NCI-H187 treated with DMSO at 0.1 percent for 48 hours (cell line): ENCODE data around the gene PALD1.

Source experiments
- DNase-seq: peaks from one replicate; lab custom pipeline; 2025; lab: John Stamatoyannopoulos, UW

The PALD1 gene

DNA sequence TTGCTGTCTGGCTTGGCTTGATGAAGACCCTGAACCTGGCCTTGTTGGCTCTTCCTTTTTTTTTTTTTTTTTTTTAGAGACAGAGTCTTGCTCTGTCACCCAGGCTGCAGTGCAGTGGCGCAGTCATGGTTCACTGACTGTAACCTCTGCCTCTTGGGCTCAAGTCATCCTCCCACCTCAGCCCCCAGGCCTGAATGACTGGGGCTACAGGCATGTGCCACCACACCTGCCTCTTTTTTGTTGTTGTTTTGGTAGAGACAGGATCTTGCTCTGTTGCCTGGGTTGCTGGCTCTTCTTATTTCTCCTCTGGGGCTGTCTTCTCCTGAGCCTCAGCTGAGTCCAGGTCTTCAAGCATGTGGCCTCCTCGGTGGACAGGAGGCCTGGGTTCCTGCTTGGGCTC, 79.3 kb downstream of the PALD1 start:
- DNase-seq = no peak

DNA sequence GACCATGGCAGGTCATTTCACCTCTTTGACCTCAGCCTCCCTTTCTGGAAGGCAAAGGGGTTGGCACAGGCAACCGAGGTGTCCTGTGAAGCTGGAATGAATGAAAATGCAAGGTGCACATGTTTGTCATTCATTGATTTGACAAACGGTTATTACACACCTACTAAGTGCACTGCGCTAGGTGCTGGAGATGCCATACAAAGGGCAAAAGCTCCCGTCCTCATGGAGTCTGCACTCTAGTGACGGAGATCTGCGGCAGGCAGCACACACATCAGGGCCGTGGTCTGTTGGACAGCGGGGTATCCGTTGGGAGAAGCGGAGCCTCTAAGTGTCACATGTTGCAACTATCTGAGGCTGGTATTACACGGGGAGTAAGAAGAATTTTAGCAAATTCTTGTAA, 79.7 kb downstream of the PALD1 start:
- DNase-seq = no peak

DNA sequence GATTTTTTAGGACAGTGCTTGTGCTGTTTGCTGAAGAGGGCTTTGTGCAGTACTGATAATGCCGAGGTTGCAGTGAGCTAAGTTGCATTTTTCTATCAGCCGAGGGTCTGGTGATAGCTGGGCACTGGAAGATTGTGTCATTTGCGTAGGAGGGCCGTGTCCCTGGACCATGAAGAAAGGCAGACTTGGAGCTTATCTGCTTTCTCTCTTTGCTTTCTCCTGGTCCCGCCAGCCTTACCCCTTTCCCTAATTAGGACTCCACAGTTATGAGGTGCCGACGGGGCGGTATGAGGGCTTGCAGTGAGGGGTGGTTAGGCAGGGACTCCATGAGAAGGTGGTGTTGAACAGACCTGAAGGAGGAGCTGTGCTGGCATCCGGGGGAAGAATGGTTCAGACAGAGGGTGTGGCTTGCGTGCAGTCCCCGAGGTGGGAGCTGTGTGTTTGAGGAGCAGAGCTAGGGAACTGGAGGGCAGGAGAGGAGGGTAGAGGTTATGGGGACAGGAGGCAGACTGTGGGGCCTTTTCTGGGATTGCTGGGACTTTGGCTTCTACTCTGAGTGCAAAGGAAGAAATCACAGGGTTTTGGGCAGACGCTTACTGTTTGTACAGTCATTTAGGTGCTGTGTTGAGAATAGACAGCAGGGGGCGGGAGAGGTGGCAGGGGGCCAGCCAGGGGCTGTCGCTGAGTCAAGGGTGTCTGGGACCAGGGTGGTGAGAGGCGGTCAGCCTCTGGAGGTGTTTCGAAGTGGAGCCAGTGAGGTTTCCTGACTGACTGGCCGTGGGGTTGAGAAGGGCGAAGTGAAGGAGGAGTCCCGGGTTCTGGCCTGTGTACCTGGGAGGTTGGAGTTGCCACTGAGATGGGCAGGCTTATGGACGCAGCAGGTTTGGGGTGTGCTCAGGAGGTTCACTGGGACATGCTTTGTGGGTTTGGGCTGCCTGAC, 80.6 kb downstream of the PALD1 start:
- DNase-seq = no peak

DNA sequence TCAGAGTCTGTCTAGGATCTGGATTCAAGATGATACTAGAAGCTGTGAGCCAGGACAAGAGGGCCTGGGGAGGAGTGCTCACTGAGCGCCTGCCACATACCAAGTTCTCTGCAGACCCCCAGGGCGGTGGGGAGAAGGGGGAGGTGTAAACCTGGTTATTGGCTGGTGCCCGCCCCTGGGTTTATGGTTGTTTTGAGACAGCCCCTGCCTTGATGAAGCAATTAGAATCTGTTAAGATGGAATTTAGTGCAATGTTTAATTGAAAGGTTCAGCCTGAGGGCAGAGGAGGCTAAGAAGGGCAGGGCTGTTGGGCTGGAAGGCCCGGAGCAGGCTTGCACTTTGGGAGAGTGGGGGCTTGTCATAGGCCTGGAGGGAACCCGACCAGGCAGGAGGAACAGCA, 81.3 kb downstream of the PALD1 start:
- DNase-seq = no peak

DNA sequence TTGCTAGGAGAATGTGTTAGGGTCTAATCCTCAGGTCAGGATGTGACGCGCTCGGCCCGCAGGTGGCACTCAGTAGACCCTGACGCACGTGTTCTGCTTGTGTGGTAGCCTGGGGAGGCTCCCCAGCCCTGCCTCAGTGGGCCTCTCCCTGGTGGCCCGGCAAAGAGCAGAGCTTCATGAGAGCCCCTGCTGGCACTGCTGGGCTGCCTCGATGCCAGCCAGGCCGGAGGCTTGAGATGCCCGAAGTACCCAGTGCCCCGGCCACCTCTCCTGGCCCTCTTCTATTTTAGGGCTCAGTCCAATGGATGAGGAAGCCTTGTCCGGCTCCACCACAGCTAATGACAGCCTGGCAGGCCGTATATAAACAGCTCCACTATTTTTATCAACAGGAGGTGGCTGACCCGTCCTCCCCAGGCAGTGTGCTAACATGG, 82.0 kb downstream of the PALD1 start:
- no peak for DNase-seq

DNA sequence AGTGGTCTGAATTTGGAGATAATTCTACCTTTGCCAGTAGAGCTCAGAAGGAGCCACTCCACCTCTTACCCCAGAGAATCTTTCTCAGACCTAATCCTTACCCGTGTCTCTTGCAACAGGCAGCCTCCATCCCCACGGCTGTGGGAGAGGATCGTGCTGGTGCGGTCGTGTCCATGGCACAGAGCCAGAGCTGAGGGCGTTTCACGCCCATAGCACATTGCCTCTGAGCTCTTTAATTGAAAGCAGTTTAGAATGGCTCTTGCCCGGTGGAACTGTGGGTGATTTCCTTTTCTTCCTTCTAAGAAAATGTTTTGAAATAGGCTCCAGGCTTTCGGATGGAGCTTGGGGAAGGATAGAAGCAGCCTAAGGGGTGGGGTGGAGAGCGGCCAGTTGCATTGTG, 82.5 kb downstream of the PALD1 start:
- no peak for DNase-seq

DNA sequence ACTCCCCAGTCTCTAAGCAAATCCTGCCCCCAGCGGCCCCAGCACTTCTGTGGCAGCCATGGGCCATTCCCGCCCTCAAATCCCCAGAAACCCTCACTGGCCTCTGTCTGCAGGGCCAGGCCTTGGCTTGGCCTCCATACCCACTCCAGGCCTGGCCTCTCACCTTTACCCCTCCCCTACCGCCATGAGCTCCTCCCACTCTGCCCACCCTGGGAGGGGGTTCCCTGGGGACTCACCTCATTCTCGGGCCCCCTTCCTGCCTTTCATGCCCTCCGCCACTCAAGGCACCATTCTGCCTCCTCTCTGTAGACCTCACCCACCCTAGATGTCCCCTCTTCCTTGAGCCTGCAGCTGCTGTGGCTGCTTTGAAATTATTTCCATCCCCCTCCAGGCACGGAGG, 83.0 kb downstream of the PALD1 start:
- no peak for DNase-seq

DNA sequence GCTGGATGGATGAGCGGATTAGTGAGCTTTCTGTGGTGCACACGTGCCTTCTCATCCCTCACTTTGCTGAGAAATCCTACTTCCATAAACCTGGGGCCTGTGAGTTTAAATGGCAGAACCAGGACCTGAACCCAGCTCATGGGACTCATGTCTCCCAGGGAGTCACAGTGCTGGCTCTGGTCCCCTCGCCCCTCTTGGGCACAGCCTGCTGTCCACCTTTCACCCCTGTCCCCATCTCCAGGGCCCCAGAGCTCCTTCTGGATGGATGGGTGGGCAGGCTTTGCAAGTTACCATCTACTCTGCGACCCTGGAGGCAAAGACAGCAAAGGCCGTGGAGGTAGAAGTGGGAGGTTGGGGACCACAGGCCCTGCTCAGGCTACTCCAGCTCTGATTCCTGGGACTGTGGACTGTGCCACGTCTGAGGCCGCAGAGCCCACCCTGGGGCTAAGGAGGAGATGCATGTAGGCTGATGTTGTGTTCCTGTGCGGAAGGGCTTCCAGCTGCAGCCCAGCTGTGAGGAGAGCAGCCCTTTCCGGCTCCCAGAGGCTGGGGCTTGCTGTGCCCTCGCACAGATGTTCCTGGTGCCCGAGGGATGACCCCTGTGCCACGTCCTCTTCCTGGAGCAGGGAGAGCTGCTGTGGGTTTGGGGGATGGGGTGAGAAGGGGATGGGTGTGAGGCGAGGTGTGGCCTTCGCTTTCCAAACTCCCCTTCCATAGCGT, 83.6 kb downstream of the PALD1 start:
- no peak for DNase-seq

DNA sequence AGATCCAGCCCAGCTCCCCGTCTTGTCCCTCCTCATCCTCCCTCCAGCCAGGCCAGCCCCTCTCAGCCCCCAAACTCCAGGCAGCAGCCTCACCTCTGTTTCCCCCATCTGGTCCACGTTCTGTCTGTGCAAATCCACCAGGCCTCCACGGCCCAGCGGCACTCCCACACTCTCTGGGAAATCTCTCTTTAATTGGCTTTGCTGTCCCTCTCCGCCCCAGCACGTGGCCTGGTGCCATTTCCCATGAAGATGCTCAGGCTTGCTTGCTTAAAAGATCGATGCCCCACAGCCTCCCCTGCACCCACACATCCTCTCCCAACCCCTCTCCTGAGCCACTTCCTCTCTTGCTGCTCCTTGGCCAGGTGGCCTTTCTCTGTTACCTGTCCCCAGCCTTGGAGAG, 84.7 kb downstream of the PALD1 start:
- DNase-seq = no peak

DNA sequence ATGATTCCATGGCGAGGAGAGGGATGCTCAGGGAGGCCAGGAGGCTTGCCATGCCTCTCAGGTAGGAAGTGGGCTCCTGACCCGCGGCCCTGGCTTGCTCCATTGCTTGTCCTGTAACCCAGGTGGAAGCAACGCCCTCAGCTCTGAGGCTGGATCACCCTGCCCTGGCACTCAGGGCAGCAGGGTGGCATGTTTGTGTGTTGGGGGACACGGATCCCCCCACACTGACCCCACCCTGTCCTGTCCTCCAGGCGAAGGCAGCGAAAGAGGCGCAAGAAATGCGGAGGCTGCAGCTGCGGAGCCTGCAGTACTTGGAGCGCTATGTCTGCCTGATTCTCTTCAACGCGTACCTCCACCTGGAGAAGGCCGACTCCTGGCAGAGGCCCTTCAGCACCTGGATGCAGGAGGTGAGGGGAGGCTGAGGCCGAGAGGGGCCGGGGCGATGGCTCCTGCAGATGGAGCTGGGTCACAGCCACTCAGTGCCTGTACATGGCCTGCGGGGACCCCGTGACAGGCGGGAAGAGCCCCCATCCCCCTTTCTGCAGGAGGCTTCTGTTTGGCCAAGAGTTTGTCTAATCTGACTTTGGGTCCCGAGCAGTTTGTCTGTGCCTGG, 85.7 kb downstream of the PALD1 start:
- DNase-seq = no peak

DNA sequence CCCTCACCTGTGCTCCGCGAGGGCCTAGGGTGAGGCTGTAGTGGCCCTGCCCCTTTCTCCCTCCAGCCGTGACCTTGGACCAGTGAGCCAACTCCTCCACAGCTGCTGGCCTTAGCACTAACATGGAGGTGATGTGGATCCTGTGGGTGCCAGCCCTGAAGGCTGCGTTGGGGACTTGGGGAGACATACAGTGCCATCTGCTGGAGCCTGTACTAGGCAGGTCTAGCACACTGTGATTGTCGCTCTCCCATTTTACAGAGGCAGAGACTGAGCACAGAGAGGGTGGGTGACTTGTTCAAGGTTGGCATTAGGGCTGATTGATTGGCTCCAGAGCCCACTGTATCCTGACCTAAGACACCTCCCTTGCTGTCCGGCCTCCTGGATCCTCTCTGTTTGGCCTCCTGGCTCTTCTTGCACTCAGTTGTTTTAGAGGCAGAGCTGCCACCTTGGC, 86.4 kb downstream of the PALD1 start:
- no peak for DNase-seq

DNA sequence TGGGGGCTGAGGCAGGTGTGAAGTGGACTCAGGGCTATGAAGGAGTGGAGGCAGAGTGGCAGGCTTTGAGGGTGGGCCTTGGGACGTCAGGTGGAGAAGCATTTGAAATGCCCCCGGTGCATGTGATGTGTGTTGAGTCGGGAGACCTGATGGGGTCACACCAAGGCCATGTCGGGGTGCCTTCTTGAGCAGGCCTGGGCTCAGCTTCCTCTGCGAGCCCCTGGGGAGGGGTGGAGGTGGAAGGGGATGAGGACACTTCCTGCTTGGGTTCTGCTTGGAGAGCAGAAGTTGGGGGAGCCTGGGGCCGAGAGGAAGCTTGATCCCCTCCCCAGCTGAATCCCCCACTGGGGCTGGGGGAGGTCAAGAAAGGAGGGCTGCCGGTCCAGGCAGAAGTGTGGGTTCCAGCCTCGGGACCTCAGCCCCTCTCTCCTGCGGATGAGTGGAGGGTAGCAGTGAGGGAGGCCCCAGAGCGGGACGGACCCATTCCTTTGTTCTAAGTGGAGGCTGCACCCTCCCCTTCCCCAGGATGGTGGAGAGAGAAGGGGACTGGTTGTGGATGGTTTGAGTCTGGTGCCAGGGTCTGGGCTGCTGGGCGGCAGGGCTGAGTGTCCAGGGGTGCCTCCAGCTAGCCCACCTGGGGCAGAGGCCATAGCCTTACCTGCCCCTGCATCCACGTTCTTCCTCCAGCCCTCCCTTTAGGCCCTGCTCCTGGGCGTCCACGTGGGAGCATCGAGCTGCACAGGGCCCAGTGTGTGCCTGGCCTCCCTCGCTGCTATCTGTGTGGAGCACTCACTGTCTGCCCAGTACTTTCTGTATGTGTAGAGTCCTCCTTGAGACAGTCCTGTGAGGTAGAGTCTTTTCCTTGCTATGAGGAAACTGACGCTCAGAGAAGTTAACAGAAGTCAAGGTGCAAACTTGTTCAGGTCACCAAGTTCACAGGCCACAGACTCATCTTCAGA, 87.3 kb downstream of the PALD1 start:
- DNase-seq = no peak

DNA sequence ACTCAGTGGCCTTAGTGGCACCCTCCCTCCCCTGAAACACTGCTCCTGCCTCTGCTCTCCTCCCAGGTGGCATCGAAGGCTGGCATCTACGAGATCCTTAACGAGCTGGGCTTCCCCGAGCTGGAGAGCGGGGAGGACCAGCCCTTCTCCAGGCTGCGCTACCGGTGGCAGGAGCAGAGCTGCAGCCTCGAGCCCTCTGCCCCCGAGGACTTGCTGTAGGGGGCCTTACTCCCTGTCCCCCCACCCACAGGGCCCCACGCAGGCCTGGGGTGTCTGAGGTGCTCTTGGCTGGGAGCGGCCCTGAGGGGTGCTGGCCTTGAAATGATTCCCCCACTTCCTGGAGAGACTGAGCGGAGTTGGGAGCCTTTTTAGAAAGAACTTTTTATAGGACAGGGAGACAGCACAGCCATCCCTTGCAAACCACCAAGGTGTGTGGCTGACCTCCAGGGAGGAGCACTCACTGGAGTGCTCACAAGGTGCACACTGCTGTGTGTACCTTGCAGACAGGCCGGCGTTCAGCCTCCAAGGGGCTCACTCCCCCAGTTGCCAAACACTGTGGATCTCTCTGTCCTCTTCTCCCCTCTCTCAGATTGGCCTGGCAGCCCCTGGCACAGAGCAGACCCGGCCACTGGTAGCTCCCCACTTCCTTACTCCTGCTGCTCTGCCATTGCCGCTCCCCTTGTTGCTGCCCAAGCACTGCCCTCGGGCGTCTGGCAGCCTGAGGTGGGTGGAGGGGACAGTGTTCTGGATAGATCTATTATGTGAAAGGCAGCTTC, 88.1 kb downstream of the PALD1 start:
- no peak for DNase-seq

DNA sequence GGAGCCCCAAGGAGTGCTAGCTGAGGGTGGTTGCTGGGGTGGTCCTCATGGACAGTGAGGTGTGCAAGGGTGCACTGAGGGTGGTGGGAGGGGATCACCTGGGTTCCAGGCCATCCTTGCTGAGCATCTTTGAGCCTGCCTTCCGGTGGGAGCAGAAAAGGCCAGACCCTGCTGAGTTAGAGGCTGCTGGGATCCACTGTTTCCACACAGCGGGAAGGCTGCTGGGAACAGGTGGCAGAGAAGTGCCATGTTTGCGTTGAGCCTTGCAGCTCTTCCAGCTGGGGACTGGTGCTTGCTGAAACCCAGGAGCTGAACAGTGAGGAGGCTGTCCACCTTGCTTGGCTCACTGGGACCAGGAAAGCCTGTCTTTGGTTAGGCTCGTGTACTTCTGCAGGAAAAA, 89.0 kb downstream of the PALD1 start:
- DNase-seq = no peak

DNA sequence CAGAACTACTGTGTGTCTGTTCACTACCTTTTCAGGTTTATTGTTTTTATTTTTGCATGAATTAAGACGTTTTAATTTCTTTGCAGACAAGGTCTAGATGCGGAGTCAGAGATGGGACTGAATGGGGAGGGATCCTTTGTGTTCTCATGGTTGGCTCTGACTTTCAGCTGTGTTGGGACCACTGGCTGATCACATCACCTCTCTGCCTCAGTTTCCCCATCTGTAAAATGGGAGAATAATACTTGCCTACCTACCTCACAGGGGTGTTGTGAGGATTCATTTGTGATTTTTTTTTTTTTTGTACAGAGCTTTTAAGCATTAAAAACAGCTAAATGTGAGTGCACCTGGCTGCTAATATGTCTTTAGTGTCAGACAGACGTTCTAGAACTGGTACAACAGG, 89.5 kb downstream of the PALD1 start:
- DNase-seq = no peak

DNA sequence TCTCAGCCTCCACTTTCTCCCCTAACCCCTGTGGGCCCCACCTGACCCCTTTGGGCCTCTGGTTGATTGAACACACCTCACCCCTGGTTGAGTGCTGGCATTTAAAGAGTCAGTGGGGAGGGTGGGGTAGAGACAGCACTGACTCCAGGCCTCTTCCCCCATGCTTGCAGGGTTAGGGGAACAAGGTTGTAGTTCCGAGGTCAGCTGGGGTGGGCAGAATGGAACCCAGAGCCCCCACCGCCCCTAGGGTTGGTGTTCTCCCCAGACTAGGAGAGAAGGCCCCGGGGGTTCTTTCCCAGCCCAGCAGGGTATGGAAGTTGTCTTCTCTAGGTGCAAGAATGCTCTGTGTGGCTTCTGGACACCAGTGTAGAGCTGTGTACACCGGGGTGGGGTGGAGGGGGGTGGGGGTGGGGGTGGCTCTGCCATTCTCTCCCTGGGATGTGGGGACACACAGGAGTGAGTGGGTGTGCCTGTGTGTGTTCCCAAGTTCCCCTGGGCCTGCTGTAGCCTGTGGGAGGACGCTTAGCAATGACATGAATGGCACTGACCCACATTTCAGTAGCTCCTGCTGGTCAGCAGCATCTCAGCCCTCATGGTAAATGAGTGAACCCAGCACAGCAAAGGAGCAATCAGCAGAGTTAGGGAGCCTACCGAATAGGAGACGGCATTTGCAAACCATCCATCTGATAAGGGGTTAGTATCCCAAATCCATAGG, 90.4 kb downstream of the PALD1 start:
- no peak for DNase-seq

DNA sequence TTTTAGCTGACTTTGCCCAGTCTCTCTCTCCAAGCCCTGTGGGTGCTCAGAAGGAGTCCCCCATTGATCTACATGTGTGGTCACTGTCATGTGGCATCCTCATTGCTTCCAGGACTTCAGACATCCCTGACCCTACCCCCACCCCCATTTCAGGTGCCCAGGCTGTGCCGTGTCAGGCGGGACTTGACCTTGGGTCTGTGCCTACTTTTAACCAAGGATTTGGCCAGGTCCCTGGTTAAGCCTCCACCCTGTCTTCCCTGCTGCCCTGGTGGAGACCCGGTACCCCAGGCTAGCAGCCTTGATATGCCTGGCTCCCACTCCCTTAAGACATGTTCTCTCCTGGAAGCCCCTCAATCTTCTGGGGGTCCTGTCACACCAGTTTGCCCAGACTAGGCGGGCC, 92.7 kb downstream of the PALD1 start:
- DNase-seq = no peak

DNA sequence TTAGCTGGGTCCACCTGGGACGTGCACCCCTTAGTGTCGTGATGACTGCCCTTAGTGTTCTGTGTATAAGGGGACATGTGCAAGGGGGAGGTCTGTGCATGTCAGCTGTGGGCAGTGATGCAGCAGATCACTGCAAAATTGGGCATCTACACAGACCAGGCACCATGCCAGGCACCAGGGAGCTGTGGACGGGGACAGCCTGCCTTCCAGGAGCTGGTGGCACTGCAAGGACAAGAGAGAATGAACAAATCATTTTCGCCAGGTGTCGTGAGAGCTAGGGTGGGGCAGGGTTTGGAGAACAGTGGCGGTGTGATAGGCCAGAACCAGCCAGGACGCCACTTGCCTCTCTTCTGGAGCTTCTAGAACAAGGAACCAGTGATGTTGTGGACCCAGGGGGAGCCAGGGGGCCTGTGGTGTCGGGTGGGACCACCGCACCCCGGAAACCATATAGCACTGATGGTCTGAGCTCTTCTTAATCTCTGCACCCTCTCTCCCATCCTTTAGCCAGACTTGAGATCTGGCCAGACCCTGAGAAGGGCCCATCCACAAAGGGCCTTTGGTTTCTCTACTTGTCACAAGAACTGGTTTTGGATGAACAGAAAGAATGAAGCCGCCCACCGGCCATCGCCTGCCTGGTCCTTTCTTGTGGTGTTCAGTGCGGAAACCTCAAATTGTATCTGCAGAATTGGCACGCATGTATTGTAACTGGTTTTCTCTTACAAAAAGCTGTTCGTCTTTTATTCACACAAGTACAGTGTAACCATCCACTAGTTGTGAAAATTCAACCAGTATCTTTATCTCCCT, 93.3 kb downstream of the PALD1 start:
- no peak for DNase-seq
